Ovary (tissue), 9 donors: Measurements from ENCODE around the gene C7orf25. TPM values are rescaled to one million over a fixed set of nuclear protein-coding genes. Genes with fewer than 3 reads are reported as not detected.

ENCODE experiments used
- DNase-seq, 5 donors: peaks; one replicate each; pipeline ENCODE4 v3.0.0-alpha.2; 2019 to 2020
- H3K27ac ChIP-seq, 2 donors: fragments of 200-600 bp; one replicate each; pipeline versions ENCODE4 v1.5.1 to v1.8.0; 2019 to 2022
- H3K27me3 ChIP-seq: fragments of 200-600 bp; one replicate; pipeline ENCODE4 v1.8.0; 2022
- H3K36me3 ChIP-seq: fragments of 200-600 bp; sonication (generic); one replicate; pipeline ENCODE4 v1.5.1; 2019
- H3K4me1 ChIP-seq: one replicate; pipeline ENCODE4 v1.8.1; 2013; ENCODE audit warnings: mild to moderate bottlenecking, moderate library complexity; ENCODE audit not compliant: insufficient read depth
- H3K4me3 ChIP-seq: fragments of 200-600 bp; sonication (generic); one replicate; pipeline ENCODE4 v1.5.1; 2017
- H3K9me3 ChIP-seq, 2 donors: fragments of 200-600 bp in 1 of 2; sonication (generic) in 1 of 2; one replicate each; pipeline versions ENCODE4 v1.5.1 to v1.8.1; 2013 to 2019; ENCODE audit warnings: mild to moderate bottlenecking in 1 of 2, moderate library complexity in 1 of 2
- CTCF ChIP-seq, 3 donors: fragments of 450-650 bp in 2 of 3; fragments of 200-600 bp in 1 of 3; IDR thresholded peaks; one replicate each; pipeline versions ENCODE4 v1.5.1 to v1.8.0; 2016 to 2022; ENCODE audit warnings: antibody characterized with exemption in 3 of 3, mild to moderate bottlenecking in 1 of 3
- EP300 ChIP-seq: sonication (generic); formaldehyde crosslinking; IDR thresholded peaks from one replicate; pipeline ENCODE4 v1.6.1; 2017; ENCODE audit warnings: antibody characterized with exemption
- POLR2A ChIP-seq: fragments of 450-650 bp; IDR thresholded peaks from one replicate; pipeline ENCODE4 v1.6.1; 2017; ENCODE audit warnings: antibody characterized with exemption, mild to moderate bottlenecking, moderate library complexity
- WGBS, 3 donors: extraction: QIAGEN DNeasy Blood & Tissue Kit in 1 of 3; methylation state at CpG; one replicate each; pipeline versions ENCODE4 v1.1.5 to v1.1.7; 2013 to 2017; 5-methylcytosine and 5-hydroxymethylcytosine counted together
- intact Hi-C, 4 donors: fragments of 100-400 bp; cut with DNase I; formaldehyde crosslinking; loops; one replicate each; pipeline versions ENCODE4 v1.11.0 to v1.15.1; 2022 to 2023
- polyA plus RNA-seq, 2 donors: library from polyadenylated mRNA; stranded (reverse); fragments of 200-250 nt in 1 of 2; fragments of 350-450 nt in 1 of 2; fragmentation: Illumina TruSeq in 1 of 2; extraction: RNeasy Lipid Tissue Mini Kit (QIAGEN cat#74804) in 1 of 2; gene quantifications; one replicate each; pipeline ENCODE4 v1.2.3, GENCODE V29; 2013 to 2014
- total RNA-seq, 7 donors: library from RNA; depleted of rRNA in 2 of 7; stranded (reverse); fragments of >200 nt in 2 of 7; fragmentation: NEBNext Ultra II Directional in 3 of 7; extraction: Animal tissue kit (Norgen Biotek cat#: 25700) in 3 of 7; gene quantifications; one replicate each; pipeline versions ENCODE4 v1.1.0 to v1.2.4, GENCODE V29; 2016 to 2023
- donor health status: DM: no; HTN: no; CAD: no; lungs with moderate emphysema.
- donor health status: DM: no; HTN: no; CAD: no.
- donor health status: Bipolar disorder and iron deficiency.
- donor health status: DM: yes; HTN: yes; CAD: no.
- donor health status: DM: no; HTN: no; CAD: no.
- donor health status: DM: yes; HTN: yes; CAD: no.

The C7orf25 gene
- total and polyA plus RNA-seq, 9 donors: 2.4 to 11.2 (median 7.5) TPM

GRCh38 chr7:42926204-42926603, 14.3 kb upstream of the C7orf25 start:
- TF ChIP-seq EP300: no peak
- no peak for TF ChIP-seq CTCF (IDR thresholded peaks at IDR 0.05)
- no peak for TF ChIP-seq POLR2A
- intact Hi-C loops: no loop called here
- WGBS, 3 donors: 86 to 88% (median 88%) methylated on average over 5 of the region's 5 CpGs
- H3K27ac ChIP-seq: no peak overlapping the region
- DNase-seq: no peak
- peaks cover 10% of the 10 kb centered on the region for H3K4me1 ChIP-seq
- no peak overlapping the region for H3K4me3 ChIP-seq
- no peaks in the 10 kb centered on the region for H3K9me3 ChIP-seq
- no peaks in the 10 kb centered on the region for H3K27me3 ChIP-seq
- H3K36me3 ChIP-seq: no peaks in the 10 kb centered on the region

GRCh38 chr7:42925630-42926029, 13.8 kb upstream of the C7orf25 start:
- Histone ChIP-seq H3K27ac (no peak overlapping the region), H3K4me1 (peaks cover 9% of the 10 kb centered on the region), H3K27me3 (no peaks in the 10 kb centered on the region), H3K36me3 (no peaks in the 10 kb centered on the region), H3K9me3 (no peaks in the 10 kb centered on the region), H3K4me3 (no peak overlapping the region)
- intact Hi-C loops: no loop called here
- TF ChIP-seq POLR2A: no peak
- TF ChIP-seq EP300: no peak
- TF ChIP-seq CTCF (IDR thresholded peaks at IDR 0.05): no peak
- 86 to 97% (median 94%) methylated on average over 1 of the region's 1 CpG for WGBS, 3 donors
- no peak for DNase-seq

GRCh38 chr7:42924223-42924838, 12.5 kb upstream of the C7orf25 start:
- Histone ChIP-seq H3K4me3 (no peak overlapping the region), H3K27me3 (no peaks in the 10 kb centered on the region), H3K4me1 (peaks cover under 1% of the 10 kb centered on the region), H3K36me3 (no peaks in the 10 kb centered on the region), H3K27ac (no peak overlapping the region), H3K9me3 (no peaks in the 10 kb centered on the region)
- TF ChIP-seq EP300: no peak
- no peak for TF ChIP-seq POLR2A
- TF ChIP-seq CTCF (IDR thresholded peaks at IDR 0.05): no peak
- WGBS, 3 donors: 84 to 96% (median 96%) methylated on average over 5 of the region's 5 CpGs
- intact Hi-C loops: no loop called here
- no peak for DNase-seq

- WGBS, 3 donors: 88 to 95% (median 94%) methylated on average over 3 of the region's 3 CpGs
- Histone ChIP-seq H3K9me3 (no peaks in the 10 kb centered on the region), H3K4me1 (no peaks in the 10 kb centered on the region), H3K36me3 (no peaks in the 10 kb centered on the region), H3K27me3 (no peaks in the 10 kb centered on the region), H3K27ac (no peak overlapping the region), H3K4me3 (no peak overlapping the region)
- TF ChIP-seq EP300: no peak
- TF ChIP-seq CTCF (IDR thresholded peaks at IDR 0.05): no peak
- no peak for TF ChIP-seq POLR2A
- no peak for DNase-seq
- intact Hi-C loops: no loop called here
Measured at GRCh38 chr7:42922017-42922753, 10.3 kb upstream of the C7orf25 start.
